Liver (tissue), 3 donors: ENCODE results near the gene PLCB4.

Experiments used
- FOXA1 ChIP-seq: IDR thresholded peaks from 2 replicates; pipeline ENCODE4 v1.6.1; 2016; ENCODE audit warnings: antibody characterized with exemption
- HNF4A ChIP-seq, 2 donors: conservative IDR thresholded peaks; 2 replicates each; pipeline ENCODE4 v1.6.1; 2016; ENCODE audit warnings: antibody characterized with exemption in 2 of 2, mild to moderate bottlenecking in 2 of 2
- HNF4G ChIP-seq: IDR thresholded peaks from 2 replicates; pipeline ENCODE4 v1.6.1; 2016; ENCODE audit warnings: antibody characterized with exemption
- JUND ChIP-seq, 2 donors: IDR thresholded peaks; 2 replicates each; pipeline ENCODE4 v1.6.1; 2016; ENCODE audit warnings: antibody characterized with exemption in 2 of 2
- RAD21 ChIP-seq, 2 donors: IDR thresholded peaks; 2 replicates each; pipeline ENCODE4 v1.6.1; 2016; ENCODE audit warnings: antibody characterized with exemption in 2 of 2, mild to moderate bottlenecking in 2 of 2
- RXRA ChIP-seq, 2 donors: IDR thresholded peaks; 2 replicates each; pipeline ENCODE4 v1.6.1; 2017 to 2018; ENCODE audit warnings: antibody characterized with exemption in 2 of 2, mild to moderate bottlenecking in 1 of 2
- TAF1 ChIP-seq: conservative IDR thresholded peaks from 2 replicates; pipeline ENCODE4 v1.6.1; 2016; ENCODE audit warnings: antibody characterized with exemption, mild to moderate bottlenecking
- YY1 ChIP-seq: IDR thresholded peaks from 2 replicates; pipeline ENCODE4 v1.6.1; 2016; ENCODE audit warnings: antibody characterized with exemption, mild to moderate bottlenecking
- TF ChIP-seq, protein P1 (sequence below): IDR thresholded peaks from 2 replicates; pipeline ENCODE4 v1.6.1; 2016; ENCODE audit warnings: antibody characterized with exemption
- TF ChIP-seq, protein P2 (sequence below): fragments of 150-350 bp; IDR thresholded peaks from 2 replicates; pipeline ENCODE4 v1.5.1; 2017; ENCODE audit warnings: improper control_type of control experiment, low read depth, low read length; ENCODE audit not compliant: missing input control
- TF ChIP-seq, protein P3 (sequence below): IDR thresholded peaks from 2 replicates; pipeline ENCODE4 v1.6.1; 2016; ENCODE audit warnings: antibody characterized with exemption
- TF ChIP-seq, protein P4 (sequence below): IDR thresholded peaks from 2 replicates; pipeline ENCODE4 v1.6.1; 2016; ENCODE audit warnings: antibody characterized with exemption, mild to moderate bottlenecking
- TF ChIP-seq, protein P5 (sequence below): IDR thresholded peaks from 2 replicates; pipeline ENCODE4 v1.6.1; 2016; ENCODE audit warnings: antibody characterized with exemption
- donor health status: healthy.
- donor health status: healthy.

DNA sequence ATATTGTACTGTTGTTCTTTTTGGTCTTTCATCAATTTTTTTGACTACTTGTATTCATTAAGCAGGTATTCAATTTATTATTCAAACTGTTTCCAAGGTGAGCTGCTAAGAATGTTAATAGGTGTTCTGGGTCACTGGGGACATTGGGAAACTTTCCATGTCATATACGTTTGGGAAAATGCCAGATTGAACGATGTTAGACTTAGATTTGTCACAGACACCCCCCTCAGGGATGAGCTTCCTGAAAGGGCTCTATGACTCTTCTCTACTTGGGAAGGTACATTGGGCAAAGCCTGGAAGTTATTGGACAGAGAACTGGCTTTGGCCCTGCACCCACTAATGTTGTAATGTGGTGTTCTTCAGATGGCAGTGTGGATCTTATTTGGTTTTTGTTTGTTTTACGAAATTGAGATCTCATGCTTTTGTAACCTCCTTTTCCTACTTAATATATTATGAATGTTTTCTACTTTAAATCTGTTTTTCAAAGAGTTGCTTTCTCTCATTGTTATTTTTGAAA is 42.1 kb downstream of the PLCB4 start:
- TF ChIP-seq, protein P1, sequence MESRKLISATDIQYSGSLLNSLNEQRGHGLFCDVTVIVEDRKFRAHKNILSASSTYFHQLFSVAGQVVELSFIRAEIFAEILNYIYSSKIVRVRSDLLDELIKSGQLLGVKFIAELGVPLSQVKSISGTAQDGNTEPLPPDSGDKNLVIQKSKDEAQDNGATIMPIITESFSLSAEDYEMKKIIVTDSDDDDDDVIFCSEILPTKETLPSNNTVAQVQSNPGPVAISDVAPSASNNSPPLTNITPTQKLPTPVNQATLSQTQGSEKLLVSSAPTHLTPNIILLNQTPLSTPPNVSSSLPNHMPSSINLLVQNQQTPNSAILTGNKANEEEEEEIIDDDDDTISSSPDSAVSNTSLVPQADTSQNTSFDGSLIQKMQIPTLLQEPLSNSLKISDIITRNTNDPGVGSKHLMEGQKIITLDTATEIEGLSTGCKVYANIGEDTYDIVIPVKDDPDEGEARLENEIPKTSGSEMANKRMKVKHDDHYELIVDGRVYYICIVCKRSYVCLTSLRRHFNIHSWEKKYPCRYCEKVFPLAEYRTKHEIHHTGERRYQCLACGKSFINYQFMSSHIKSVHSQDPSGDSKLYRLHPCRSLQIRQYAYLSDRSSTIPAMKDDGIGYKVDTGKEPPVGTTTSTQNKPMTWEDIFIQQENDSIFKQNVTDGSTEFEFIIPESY = no peak
- TF ChIP-seq, protein P2, sequence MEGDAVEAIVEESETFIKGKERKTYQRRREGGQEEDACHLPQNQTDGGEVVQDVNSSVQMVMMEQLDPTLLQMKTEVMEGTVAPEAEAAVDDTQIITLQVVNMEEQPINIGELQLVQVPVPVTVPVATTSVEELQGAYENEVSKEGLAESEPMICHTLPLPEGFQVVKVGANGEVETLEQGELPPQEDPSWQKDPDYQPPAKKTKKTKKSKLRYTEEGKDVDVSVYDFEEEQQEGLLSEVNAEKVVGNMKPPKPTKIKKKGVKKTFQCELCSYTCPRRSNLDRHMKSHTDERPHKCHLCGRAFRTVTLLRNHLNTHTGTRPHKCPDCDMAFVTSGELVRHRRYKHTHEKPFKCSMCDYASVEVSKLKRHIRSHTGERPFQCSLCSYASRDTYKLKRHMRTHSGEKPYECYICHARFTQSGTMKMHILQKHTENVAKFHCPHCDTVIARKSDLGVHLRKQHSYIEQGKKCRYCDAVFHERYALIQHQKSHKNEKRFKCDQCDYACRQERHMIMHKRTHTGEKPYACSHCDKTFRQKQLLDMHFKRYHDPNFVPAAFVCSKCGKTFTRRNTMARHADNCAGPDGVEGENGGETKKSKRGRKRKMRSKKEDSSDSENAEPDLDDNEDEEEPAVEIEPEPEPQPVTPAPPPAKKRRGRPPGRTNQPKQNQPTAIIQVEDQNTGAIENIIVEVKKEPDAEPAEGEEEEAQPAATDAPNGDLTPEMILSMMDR = no peak
- TF ChIP-seq JUND (IDR thresholded peaks at IDR 0.05) (no peak), HNF4G (no peak), RAD21 (IDR thresholded peaks at IDR 0.05) (no peak), TAF1 (no peak), RXRA (IDR thresholded peaks at IDR 0.05) (no peak), HNF4A (conservative IDR thresholded peaks at IDR 0.05) (no peak), FOXA1 (no peak), YY1 (no peak)
- TF ChIP-seq, protein P3, sequence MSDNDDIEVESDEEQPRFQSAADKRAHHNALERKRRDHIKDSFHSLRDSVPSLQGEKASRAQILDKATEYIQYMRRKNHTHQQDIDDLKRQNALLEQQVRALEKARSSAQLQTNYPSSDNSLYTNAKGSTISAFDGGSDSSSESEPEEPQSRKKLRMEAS = no peak
- TF ChIP-seq, protein P4, sequence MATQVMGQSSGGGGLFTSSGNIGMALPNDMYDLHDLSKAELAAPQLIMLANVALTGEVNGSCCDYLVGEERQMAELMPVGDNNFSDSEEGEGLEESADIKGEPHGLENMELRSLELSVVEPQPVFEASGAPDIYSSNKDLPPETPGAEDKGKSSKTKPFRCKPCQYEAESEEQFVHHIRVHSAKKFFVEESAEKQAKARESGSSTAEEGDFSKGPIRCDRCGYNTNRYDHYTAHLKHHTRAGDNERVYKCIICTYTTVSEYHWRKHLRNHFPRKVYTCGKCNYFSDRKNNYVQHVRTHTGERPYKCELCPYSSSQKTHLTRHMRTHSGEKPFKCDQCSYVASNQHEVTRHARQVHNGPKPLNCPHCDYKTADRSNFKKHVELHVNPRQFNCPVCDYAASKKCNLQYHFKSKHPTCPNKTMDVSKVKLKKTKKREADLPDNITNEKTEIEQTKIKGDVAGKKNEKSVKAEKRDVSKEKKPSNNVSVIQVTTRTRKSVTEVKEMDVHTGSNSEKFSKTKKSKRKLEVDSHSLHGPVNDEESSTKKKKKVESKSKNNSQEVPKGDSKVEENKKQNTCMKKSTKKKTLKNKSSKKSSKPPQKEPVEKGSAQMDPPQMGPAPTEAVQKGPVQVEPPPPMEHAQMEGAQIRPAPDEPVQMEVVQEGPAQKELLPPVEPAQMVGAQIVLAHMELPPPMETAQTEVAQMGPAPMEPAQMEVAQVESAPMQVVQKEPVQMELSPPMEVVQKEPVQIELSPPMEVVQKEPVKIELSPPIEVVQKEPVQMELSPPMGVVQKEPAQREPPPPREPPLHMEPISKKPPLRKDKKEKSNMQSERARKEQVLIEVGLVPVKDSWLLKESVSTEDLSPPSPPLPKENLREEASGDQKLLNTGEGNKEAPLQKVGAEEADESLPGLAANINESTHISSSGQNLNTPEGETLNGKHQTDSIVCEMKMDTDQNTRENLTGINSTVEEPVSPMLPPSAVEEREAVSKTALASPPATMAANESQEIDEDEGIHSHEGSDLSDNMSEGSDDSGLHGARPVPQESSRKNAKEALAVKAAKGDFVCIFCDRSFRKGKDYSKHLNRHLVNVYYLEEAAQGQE = no peak
- TF ChIP-seq, protein P5, sequence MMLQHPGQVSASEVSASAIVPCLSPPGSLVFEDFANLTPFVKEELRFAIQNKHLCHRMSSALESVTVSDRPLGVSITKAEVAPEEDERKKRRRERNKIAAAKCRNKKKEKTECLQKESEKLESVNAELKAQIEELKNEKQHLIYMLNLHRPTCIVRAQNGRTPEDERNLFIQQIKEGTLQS = no peak
